GM19035 (cell line): ENCODE results near the gene SLPI.

Experiments used
- ATAC-seq: cut with Tn5 transposase; IDR thresholded peaks from one replicate; pipeline ENCODE4 v1.9.1; 2021; ENCODE audit not compliant: unreplicated experiment

SLPI gene

GRCh38 chr20:45275338-45275737, 21.0 kb upstream of the SLPI start:
- no peak for ATAC-seq

- no peak for ATAC-seq
These were observed 15.4 kb upstream of the SLPI start for GRCh38 chr20:45269754-45270270.

DNA sequence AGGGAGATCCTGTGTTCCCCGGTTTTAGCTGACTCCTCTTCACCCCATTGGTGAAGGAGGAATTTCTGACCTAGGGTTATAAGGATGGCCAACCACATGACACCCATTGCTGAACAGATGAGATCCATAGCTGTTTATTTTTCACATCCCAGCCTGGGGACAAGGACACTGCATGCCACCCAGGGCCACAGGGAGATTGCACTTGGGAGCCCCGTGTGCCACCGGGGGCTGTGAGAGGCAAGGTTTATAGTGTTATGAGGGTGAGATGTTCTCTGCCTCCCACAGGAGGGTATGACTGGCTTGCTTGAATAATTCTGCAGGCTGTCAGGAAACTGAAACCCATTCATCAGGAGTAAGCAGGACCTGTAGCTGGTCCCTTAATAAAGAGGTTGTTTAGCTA, 14.7 kb upstream of the SLPI start:
- ATAC-seq: no peak

DNA sequence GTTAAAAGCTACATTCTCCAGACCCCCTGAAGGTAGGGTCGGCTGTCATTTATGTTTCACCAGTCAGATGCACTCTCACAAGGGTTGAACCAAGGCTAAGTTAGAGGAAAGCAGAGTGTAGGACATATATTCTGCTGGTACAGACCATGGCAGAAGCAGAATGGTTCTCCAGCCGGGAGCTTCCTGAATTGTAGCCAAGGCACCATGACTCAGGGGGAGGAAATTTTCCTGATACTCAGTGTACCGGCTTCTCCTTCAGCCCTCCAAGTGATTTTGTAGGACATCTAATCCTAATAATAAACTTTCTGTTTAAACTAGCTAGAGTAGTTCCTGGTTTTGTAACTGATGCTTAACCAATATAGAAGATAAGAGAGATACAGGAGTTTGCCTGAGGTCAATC, 14.2 kb upstream of the SLPI start:
- ATAC-seq: no peak

GRCh38 chr20:45266977-45267376, 12.6 kb upstream of the SLPI start:
- ATAC-seq: no peak

DNA sequence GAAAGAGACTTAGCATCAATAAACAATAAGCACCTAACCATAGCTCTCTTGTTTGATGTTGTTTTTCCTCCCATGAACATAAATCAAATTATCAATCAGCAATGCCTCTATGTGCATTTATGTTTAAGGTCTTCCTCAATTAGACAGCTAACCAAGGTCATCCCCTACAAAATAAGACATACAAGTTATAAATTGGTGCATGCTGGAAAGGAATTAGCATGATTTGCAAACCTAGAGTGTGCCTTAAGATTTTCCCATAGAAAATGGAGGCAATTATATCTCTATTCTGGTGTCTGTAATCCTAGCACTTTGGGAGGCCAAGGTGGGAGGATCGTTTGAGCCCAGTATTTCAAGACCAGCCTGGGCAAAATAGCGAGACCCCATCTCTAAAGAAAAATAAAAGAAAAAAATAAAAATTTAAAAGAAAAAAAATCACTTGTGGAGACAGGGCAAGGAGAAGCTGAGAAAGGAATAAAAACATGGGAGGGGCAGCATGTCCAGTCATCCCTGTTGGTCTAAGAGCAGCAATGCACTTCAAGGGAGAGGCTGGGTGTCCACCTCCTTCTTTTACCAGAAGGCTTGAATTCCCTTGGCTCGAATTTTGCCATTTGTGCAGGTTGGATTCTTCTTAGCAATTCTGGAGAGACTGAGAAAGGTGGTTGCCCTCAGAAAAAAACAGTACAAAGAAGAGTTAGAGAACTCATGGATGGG, 9.3 kb upstream of the SLPI start:
- ATAC-seq: no peak

GRCh38 chr20:45258664-45259063, 4.3 kb upstream of the SLPI start:
- ATAC-seq: no peak

GRCh38 chr20:45258259-45258658, 3.9 kb upstream of the SLPI start:
- no peak for ATAC-seq

- ATAC-seq: no peak
These were observed 3.3 kb upstream of the SLPI start for GRCh38 chr20:45257711-45258110.

DNA sequence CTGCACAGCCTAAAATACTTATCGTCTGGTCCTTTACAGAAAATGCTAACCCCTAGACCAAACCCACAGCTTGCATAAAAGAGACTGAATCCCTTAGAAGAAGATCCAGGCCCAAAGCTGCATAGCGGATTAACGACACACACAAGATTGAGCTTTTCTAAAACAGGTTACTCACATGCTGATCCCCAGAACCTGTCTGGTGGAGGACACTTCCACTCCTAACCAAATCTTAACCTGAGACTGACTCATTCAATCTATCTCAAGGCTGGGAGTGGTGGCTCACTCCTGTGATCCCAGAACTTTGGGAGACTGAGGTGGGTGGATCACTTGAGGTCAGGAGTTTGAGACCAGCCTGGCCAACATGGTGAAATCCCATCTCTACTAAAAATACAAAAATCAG, 2.8 kb upstream of the SLPI start:
- ATAC-seq: no peak

- ATAC-seq: no peak
These were observed 1.1 kb downstream of the SLPI start for GRCh38 chr20:45253261-45253660.

- no peak for ATAC-seq
These were observed 2.3 kb downstream of the SLPI start for GRCh38 chr20:45251884-45252560.

GRCh38 chr20:45248609-45249008, 5.8 kb downstream of the SLPI start:
- no peak for ATAC-seq

- ATAC-seq: no peak
These were observed 6.5 kb downstream of the SLPI start for GRCh38 chr20:45247865-45248264.

DNA sequence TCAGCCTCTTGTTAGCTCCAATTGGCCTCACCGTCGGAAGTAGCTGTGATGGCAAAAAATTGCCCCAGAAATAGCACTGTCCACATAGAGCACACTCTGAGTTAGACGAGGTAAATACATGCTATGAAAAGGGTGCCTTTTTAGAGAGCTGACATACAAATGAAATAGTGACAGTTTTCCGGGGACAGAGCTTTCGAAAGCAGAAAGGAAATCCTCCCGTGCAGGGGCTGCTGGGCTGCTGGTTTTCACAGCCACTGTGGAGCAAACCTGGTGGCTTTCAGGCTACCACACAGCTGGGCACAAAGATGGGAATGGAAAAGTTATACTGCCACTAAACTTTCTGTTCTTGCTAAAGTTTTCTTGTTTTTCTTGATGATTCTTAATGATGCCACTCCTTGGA, 8.3 kb downstream of the SLPI start:
- ATAC-seq: no peak

GRCh38 chr20:45238139-45238538, 16.2 kb downstream of the SLPI start:
- ATAC-seq: no peak

DNA sequence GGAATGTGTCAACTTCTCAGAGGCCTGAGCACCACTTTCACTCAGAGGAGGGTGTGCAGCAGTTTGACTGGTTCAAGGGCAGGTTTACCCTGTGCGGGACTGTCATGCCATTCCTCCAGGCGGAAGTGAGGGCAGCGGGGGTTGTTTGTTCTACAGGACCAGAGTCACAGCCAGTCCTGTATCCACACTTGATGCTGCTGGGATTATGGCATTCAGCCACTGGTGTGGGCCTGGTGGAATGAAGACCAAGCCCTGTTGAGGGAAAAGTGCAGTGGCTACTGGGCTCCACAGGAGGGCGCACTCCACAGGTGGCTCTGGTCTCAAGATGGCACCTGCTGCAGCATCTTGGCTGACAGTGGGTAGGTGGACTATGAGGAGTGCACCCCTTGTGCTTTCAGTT, 18.4 kb downstream of the SLPI start:
- ATAC-seq: no peak

GRCh38 chr20:45230631-45231030, 23.7 kb downstream of the SLPI start:
- no peak for ATAC-seq

- ATAC-seq: no peak
These were observed 24.9 kb downstream of the SLPI start for GRCh38 chr20:45229264-45230056.

GRCh38 chr20:45226287-45226686, 28.1 kb downstream of the SLPI start:
- ATAC-seq: no peak

GRCh38 chr20:45223136-45223535, 31.2 kb downstream of the SLPI start:
- no peak for ATAC-seq

DNA sequence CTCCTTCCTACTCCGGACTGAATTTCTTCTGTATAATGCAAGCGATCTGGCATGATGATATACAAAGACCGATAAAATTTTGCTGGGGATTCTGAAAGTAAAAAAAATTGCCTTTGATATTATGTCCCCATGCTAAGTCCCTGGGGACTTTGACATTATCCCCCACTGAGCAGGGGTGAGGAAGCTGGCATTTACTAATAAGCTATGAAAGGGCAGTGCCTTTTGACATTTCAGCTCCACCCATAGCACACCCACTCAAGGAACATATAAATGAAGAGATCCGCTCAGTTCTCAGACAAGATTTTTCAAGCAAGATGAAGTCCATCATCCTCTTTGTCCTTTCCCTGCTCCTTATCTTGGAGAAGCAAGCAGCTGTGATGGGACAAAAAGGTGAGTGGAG, 33.3 kb downstream of the SLPI start, which contains the start of gene SEMG2:
TSS of gene SEMG2 (plus strand) at position 298 of the 400 bp plus-strand sequence. CDS start at position 315, 17 bp downstream.
- ATAC-seq: no peak
